Esophagus muscularis mucosa (tissue), 4 donors: ENCODE measurements around the gene MAPK7.

Experiments
- EP300 ChIP-seq: sonication (generic); formaldehyde crosslinking; IDR thresholded peaks from one replicate; pipeline ENCODE4 v1.6.1; 2017; ENCODE audit warnings: antibody characterized with exemption
- POLR2A ChIP-seq: fragments of 450-650 bp; IDR thresholded peaks from one replicate; pipeline ENCODE4 v1.6.1; 2017; ENCODE audit warnings: antibody characterized with exemption, moderate library complexity, mild to moderate bottlenecking, low read depth
- TF ChIP-seq, protein P1 (sequence below), 3 experiments: fragments of 200-600 bp in 2 of 3; fragments of 450-650 bp in 1 of 3; sonication (generic) in 2 of 3; IDR thresholded peaks; one replicate each; pipeline ENCODE4 v1.5.1; 2017 to 2019; ENCODE audit warnings: antibody characterized with exemption in 3 of 3, mild to moderate bottlenecking in 2 of 3, moderate library complexity in 1 of 3

DNA sequence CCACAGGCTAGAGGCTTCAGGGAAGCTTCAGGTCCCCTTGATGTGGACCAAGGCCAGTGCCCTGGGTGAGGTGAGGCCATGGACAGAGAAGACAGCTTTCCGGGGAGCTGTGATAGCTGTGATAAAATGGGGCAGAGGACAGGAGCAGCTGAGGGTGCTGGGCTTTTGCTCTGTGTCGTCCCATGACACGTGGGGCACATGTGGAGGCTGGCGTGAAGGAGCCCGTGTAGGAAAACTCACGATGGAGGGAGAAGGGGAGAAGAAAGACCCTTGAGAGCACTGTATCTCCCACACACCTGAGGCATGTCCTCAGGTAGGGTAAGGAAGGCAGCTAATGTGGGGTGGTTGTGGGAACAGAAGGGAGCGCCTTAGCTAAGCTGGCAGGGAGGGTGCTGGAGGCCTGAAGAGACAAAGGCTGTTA, 37.1 kb upstream of the MAPK7 start:
- TF ChIP-seq, protein P1, sequence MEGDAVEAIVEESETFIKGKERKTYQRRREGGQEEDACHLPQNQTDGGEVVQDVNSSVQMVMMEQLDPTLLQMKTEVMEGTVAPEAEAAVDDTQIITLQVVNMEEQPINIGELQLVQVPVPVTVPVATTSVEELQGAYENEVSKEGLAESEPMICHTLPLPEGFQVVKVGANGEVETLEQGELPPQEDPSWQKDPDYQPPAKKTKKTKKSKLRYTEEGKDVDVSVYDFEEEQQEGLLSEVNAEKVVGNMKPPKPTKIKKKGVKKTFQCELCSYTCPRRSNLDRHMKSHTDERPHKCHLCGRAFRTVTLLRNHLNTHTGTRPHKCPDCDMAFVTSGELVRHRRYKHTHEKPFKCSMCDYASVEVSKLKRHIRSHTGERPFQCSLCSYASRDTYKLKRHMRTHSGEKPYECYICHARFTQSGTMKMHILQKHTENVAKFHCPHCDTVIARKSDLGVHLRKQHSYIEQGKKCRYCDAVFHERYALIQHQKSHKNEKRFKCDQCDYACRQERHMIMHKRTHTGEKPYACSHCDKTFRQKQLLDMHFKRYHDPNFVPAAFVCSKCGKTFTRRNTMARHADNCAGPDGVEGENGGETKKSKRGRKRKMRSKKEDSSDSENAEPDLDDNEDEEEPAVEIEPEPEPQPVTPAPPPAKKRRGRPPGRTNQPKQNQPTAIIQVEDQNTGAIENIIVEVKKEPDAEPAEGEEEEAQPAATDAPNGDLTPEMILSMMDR (IDR thresholded peaks at IDR 0.05), result no peak
- TF ChIP-seq POLR2A, result no peak
- no peak for TF ChIP-seq EP300
